NK-92 (cell line): ENCODE measurements around the gene NDRG3.

Source experiments
- DNase-seq: peaks from one replicate; lab custom pipeline; 2025; ENCODE audit not compliant: unreplicated experiment; lab: John Stamatoyannopoulos, UW

Gene NDRG3

DNA sequence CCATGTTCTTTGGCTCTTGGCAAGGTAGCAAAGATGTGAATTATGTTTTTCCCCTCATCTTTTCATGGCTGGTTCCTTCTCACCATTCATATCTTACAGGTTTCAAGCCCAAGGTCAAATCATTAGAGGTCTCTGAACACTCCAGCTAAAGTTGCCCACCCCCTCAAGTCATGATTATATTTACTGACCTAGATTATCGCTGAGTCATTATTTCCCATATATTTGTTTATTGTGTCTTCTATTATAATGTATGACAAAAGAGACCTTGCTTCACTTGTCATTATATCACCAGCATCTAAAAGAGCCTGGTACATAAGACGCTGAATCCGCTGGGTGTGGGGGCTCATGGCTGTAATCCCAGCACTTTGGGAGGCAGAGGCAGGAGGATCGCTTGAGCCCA lies 15.2 kb upstream of the NDRG3 start:
- no peak for DNase-seq

GRCh38 chr20:36760647-36761046 lies 14.8 kb upstream of the NDRG3 start:
- DNase-seq = no peak

GRCh38 chr20:36758276-36758675 lies 12.4 kb upstream of the NDRG3 start:
- DNase-seq = no peak

DNA sequence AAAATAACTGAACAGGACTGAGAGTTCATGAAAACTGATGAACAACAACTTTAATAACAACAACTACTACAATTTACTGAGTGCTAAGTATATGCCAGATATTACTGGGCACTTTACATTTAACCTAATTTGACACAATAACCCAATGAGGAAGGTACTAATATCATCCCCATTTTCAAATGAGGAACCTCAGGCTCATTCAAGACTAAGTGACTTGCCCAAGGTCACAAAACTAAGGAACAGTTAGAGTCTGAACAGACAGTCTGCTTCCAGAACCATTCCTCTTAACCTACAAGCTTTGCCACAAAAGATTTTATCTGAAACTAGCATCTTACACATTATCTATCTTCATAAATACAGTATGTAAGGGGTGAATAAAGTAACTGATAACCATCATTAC lies 10.6 kb upstream of the NDRG3 start:
- no peak for DNase-seq

DNA sequence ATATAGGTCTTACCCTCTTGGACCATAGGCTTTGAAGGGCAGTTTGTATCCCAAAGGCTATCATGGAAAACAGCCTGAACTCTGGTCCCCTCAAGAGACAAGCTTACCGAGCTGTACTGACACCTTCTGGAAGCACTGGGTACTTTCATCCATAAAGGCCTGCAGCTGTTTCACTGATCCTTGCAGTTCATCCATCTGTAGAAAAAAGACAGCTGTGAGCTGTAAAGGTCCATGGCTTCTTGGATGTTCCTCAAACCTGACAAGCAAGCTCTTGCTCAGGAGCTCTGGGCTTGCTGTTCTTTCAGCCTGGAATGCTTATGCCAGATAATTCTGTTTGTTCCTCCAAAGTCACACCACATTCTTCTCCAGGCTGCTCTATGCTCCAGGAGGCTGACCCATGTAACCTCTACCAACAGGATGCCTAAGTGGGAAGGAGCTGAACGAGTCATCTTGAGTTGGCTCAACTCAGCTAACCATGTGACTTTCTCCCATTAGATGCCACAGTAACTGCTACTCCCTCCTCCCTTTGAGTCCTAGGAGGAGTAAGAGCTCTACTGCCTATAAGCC lies 8.8 kb upstream of the NDRG3 start:
- DNase-seq = no peak

- DNase-seq = no peak
Observed at GRCh38 chr20:36752582-36752981, 6.7 kb upstream of the NDRG3 start.

- DNase-seq = no peak
Observed at GRCh38 chr20:36745234-36745926, 510 bp downstream of the NDRG3 start.

DNA sequence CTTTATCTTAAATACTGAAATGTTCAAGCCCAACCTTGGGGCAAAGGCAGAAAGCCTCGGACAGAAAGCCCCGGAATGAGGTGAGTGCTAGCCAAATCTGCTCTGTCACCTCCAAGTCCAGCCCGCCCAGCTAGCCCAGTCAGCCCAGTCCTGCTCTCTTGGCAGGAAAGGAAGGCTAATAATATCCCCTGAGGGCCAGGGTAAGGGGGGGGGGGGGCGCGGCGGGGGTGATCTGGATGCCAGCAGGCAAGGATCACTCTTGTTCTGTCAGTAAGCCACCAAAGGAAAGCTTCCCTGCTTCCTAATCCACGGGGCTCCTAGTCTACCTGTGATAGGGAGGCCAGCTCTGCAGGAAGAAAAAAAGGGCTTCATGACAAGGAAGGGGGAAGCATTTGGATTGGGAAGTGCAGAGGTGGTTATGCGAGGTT lies 1.1 kb downstream of the NDRG3 start:
- DNase-seq = no peak

- DNase-seq = no peak
Observed at GRCh38 chr20:36744243-36744642, 1.6 kb downstream of the NDRG3 start.

- no peak for DNase-seq
Observed at GRCh38 chr20:36742558-36742957, 3.3 kb downstream of the NDRG3 start.

DNA sequence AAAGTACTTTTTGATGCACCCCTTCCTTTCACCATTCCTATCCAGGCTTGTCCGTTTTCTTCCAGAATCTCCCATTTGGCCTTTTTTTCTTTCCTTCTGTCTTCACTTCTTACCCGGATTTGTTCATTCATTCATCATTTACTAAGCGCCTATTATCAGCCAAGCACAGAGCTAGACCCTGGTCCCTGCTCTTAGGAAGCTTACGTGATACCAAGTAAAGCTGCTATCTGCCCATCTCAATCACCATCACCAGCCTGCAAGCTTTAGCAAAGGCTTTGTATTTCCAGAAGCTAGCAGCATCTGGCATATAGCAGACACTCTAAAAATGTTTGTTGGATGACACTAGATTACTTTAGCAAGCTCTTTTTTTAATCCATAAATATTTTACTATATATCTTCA lies 4.8 kb downstream of the NDRG3 start:
- DNase-seq = no peak

- DNase-seq = no peak
Observed at GRCh38 chr20:36737183-36737499, 8.7 kb downstream of the NDRG3 start.

DNA sequence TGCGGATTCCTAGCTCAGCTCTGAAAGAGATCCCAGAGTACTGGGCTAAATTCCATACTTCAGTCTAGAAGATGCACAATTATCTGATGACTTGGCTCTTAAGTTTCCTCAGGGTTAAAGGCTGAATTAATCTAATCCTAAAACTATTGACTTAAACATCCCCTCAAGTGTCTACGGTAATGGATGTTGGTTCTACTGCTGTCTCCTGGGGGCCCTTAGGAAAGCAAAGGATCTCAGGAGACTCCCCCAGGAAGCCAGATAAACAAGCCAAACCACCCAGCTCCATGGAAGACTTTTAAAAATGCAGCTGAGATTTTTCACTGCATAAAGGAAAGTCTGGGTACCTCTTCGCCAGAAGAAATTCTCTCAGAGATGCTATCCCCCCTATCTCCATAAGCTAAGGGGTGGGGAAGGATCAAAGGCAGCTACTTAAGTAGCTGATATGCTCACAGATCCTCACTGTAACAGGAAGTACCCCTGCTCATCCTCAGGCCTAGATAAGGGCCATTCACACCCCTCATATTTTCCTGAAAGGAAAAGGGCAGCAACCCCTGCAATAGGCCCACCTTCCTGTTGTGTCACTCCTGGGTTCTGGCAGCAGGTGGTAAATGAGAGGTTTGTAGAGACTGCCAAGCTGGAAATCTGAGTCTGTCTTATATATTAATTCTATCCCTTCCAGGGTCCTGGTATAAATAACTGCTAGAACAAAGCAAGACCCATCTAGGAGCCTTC lies 9.3 kb downstream of the NDRG3 start:
- no peak for DNase-seq

DNA sequence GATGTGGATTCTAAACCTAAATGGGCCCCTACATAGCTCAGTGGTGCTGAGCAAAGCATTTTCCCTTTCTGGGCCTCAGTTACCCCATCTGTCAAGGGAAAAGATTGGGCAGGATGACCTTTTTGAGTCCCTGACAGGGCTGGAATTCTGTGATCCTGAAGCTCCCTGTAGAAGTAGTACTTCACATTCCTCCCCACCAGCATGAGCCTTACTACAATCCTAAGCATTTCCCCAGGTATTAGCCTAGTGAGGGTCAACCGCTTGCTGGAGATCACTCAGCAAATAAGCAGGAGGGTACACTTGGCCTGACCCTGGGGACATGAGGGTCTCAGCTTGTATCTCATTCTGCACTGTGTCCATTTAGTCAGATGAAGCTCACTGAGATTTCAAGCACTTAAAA lies 13.4 kb downstream of the NDRG3 start:
- no peak for DNase-seq

GRCh38 chr20:36728986-36729385 lies 16.9 kb downstream of the NDRG3 start:
- no peak for DNase-seq

GRCh38 chr20:36726168-36726567 lies 19.7 kb downstream of the NDRG3 start:
- no peak for DNase-seq

- DNase-seq = no peak
Observed at GRCh38 chr20:36720510-36720909, 25.4 kb downstream of the NDRG3 start.

DNA sequence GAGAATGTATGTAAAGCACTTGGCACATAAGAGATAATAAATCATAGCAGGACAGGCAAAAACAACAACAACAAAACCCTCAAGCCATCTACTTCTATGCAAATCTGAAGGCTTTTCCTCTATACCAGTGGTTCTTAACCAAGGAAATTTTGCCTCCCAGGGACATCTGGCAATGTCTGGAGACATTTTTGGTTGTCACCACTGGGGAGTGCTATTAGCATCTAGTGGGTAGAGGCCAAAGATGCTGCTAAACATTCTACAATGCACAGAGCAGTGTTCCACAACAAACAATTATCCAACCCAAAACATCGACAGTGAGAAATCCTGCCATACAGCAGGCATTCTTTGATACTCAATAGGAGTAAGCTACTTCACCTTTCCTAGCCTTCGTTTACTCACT lies 28.2 kb downstream of the NDRG3 start:
- no peak for DNase-seq

DNA sequence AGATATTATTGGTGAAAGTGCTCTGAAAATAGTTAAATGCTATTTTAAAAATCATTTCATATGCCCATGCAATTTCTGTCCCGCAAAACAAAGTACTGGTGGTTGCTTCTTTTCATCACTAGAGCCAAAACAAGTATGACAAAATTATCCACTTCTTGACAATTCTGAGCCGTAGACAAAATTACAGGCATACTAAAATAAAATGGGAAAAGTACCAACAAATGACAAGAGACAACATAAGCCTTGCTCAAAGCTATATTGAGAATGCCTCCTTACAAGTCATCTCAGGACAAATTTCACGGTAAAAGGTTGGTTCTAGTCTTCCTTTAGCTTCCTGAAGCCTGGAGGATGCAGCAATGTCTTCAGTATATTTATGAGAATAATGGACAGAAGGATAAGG lies 28.9 kb downstream of the NDRG3 start:
- DNase-seq = no peak

- no peak for DNase-seq
Observed at GRCh38 chr20:36712775-36713174, 33.1 kb downstream of the NDRG3 start.

DNA sequence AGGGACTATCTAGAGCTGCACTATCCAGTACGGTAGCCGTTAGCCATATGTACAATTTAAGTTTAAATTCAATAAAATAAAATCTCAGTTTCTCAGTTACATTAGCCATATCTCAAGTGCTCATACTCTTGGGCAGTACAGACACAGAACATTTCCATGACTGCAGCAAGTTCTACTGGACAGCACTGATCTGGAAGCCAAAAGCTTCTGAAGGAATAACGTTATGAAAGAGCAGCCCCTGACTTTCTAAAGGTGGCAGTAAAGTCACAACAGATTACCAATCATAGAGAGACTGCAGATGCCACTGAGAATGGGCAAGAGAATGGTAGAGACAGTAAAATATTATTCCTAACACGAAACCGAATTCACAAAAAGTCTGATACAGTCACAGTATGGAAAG lies 36.8 kb downstream of the NDRG3 start:
- DNase-seq = no peak

DNA sequence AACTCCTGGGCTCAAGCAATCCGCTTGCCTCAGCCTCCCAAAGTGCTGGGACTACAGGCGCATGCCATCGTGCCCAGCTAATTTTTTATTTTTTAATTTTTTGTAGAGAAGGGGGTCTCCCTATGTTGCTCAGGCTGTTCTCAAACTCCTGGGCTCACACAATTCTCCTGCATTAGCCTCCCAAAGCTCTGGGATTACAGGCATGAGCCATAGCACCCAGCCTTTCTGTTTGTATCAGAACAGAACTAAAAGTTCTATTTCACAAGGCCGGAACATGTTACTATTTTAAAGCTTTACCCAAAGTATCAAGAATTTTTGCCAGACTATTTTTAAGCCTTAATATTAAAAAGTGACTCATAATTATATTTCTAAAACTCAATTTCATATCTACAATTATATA lies 42.4 kb downstream of the NDRG3 start:
- DNase-seq = no peak

DNA sequence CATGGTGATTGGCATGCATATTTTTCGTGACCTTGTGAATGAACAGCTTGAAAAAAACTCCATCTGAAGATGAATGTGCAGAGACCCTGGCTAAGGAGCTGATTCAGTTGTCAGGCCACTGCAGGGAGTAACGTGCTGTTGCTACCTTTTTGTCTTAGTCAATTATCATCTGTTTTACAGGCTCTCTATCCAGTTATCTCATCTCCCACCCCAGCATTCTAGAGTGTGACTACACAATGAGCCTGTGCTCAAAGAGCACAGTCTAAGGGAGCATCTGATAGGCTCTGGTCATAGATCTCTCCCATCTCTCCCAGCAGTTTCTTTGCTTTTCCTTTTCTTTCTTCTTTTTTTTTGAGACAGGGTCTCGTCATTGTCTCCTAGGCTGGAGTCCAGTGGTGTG lies 45.5 kb downstream of the NDRG3 start:
- no peak for DNase-seq
